Measurements from ENCODE around the gene FAM110C.

GRCh38 chr2:23283-23682 is 23.0 kb downstream of the FAM110C start:
- TF ChIP-seq CTCF (IDR thresholded peaks at IDR 0.05) (no peak), ZFX (IDR thresholded peaks at IDR 0.05; ENCODE audit: borderline replicate concordance) (no peak)
